Hematopoietic multipotent progenitor cell (in vitro differentiated cells): ENCODE data around the gene ORMDL3. TPM values are rescaled to one million over a fixed set of nuclear protein-coding genes. Genes with fewer than 3 reads are reported as not detected.
"Not testable (repeated sequence)": the region's sequence is repeated elsewhere in the genome, so short reads cannot be mapped to it uniquely, and the experiment has no call there.

ENCODE experiments used
- DNase-seq, 3 donors: peaks; one replicate each; pipeline ENCODE4 v3.0.0-alpha.2; 2011 to 2015; ENCODE audit warnings: low read depth in 2 of 3, low spot score in 2 of 3
- total RNA-seq: library from RNA; depleted of rRNA; stranded (reverse); fragments of >200 nt; gene quantifications from one replicate; pipeline ENCODE4 v1.2.3, GENCODE V29; 2012

The ORMDL3 gene
- total RNA-seq, 1 donor: 39.3 TPM

- no peak for DNase-seq
These were observed 40.3 kb downstream of the ORMDL3 start for GRCh38 chr17:39887078-39887477.

- not testable (repeated sequence) for DNase-seq
These were observed 41.3 kb downstream of the ORMDL3 start for GRCh38 chr17:39886102-39886501.

- peak in 2 of 3 donors; percentile 29 to 67 for DNase-seq
These were observed 54.6 kb downstream of the ORMDL3 start for GRCh38 chr17:39872751-39873150.

- DNase-seq: no peak
These were observed 55.6 kb downstream of the ORMDL3 start for GRCh38 chr17:39871801-39872200.

Other genes with a start within 250 kb of the ORMDL3 start
- gene PGAP3, start 239.5 kb downstream of the ORMDL3 start, total RNA-seq: 27.7 TPM
- 7.5 TPM for gene ERBB2, start 227.5 kb downstream of the ORMDL3 start, total RNA-seq
- gene MIEN1, start 197.1 kb downstream of the ORMDL3 start, total RNA-seq: 16.7 TPM
- not detected for gene GRB7, start 189.7 kb downstream of the ORMDL3 start, total RNA-seq
- gene IKZF3, start 63.3 kb downstream of the ORMDL3 start, total RNA-seq: 0.81 TPM
- not detected for gene ZPBP2, start 59.4 kb downstream of the ORMDL3 start, total RNA-seq
- gene GSDMB, start 9.0 kb downstream of the ORMDL3 start, total RNA-seq: 2.2 TPM
- under 0.01 TPM for gene LRRC3C, start 131 bp upstream of the ORMDL3 start, total RNA-seq
- not detected for gene GSDMA, start 35.4 kb upstream of the ORMDL3 start, total RNA-seq
- gene PSMD3, start 53.2 kb upstream of the ORMDL3 start, total RNA-seq: 120 TPM
- under 0.01 TPM for gene CSF3, start 87.8 kb upstream of the ORMDL3 start, total RNA-seq
- gene MED24, start 126.8 kb upstream of the ORMDL3 start, total RNA-seq: 96.9 TPM
- 31.0 TPM for gene THRA, start 135.4 kb upstream of the ORMDL3 start, total RNA-seq
- 1.6 TPM for gene NR1D1, start 173.0 kb upstream of the ORMDL3 start, total RNA-seq
- 31.8 TPM for gene MSL1, start 194.4 kb upstream of the ORMDL3 start, total RNA-seq
- 38.8 TPM for gene CASC3, start 212.9 kb upstream of the ORMDL3 start, total RNA-seq
- 1.1 TPM for gene RAPGEFL1, start 249.9 kb upstream of the ORMDL3 start, total RNA-seq